Esophagus muscularis mucosa (tissue), 2 donors: ENCODE data around the gene RNF183.

Experiments
- EP300 ChIP-seq: sonication (generic); formaldehyde crosslinking; IDR thresholded peaks from one replicate; pipeline ENCODE4 v1.6.1; 2017; ENCODE audit warnings: antibody characterized with exemption
- POLR2A ChIP-seq: fragments of 450-650 bp; IDR thresholded peaks from one replicate; pipeline ENCODE4 v1.6.1; 2017; ENCODE audit warnings: antibody characterized with exemption, moderate library complexity, mild to moderate bottlenecking, low read depth

DNA sequence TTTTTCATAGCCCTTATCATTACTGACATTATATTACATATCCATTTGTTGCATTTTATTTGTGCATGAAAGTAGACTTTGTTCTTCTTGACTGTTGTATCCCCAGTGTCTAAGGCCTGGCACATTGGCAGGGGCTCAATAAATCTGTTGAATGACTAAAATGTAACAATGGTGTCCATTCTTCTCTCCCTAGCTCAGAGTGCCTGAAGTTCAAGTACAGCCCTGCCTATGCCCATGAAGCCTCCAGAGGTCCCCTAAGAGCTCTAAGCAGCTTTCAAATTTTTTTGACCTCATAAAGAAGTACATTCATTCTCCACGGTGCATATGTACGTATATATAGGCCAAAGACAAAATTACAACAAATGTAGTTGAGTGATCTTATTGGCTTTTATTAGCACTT is 42.0 kb upstream of the RNF183 start:
- TF ChIP-seq EP300 (no peak), POLR2A (no peak)
